HT1080 (cell line): ENCODE measurements around the gene C1orf141. TPM values are rescaled to one million over a fixed set of nuclear protein-coding genes. Genes with fewer than 3 reads are reported as not detected.
"Not testable (repeated sequence)": the region's sequence is repeated elsewhere in the genome, so short reads cannot be mapped to it uniquely, and the experiment has no call there.

Source experiments
- DNase-seq: peaks from one replicate; pipeline ENCODE4 v3.0.0-alpha.2; 2015; ENCODE audit warnings: low read depth
- total RNA-seq: library from RNA; depleted of rRNA; stranded (reverse); fragments of >200 nt; shearing (Covaris generic); gene quantifications from 2 replicates; pipeline ENCODE4 v1.2.3, GENCODE V29; 2014

C1orf141 gene
- total RNA-seq, 1 experiment from 2014 or later: not detected

DNA sequence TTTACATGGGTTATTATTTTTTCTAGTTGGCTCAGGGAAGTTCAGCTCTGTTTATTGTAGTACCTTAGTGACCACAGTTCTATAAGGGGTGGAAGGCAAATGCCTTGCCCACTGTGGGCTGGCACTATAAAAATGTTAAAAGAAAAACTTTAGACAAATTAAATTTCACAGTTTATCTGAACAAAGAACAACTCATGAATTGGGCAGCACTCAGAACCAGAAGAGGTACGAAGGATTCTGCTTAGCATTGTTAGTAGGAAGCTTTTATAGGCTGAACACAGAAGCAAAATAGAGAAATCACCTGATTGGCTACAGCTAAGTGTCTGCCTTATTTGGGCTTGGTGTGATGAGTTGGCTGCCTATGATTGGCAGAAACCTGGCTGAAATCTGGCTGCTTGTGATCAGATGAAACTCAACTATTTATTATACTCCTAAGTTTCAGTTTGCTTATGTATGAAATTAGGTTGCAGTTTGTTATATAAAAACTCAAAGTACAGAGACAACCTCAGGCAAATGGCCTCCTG, 45.0 kb downstream of the C1orf141 start:
- no peak for DNase-seq

DNA sequence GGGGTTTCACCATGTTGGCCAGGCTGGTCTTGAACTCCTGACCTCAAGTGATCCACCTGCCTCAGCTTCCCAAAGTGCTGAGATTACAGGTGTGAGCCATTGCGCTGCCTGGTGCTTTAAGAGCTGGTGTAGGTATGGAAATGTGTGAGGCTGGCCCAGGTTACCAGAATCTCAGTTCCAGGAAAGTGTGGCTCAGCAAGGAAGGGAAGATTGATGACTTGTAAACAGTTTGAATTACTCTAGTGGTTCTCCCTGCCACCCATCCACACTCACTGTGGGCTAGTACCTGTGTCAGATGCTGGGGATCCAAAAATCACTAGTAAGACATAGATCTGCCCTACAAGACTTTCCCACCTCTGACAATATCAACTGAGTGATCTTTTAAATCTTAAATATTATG, 46.3 kb downstream of the C1orf141 start:
- no peak for DNase-seq

DNA sequence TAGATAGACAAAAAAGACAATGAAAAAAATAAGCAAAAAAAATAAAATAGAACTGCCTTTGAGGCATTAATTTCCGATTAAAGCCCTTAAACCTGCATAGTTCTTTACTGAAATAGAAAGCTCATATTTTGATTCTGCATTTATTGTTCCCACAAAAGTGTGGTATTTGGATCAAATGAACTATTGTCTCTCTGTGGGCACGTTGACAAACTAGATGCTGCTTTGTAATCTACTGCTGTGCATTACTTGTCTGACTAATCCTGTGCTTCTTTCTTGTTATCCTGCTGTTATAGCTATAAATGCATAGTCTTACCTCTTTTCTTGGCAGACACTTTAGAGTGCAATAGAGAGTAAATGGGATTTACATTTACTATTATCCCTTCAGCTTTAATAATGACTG, 49.4 kb downstream of the C1orf141 start:
- DNase-seq: no peak

DNA sequence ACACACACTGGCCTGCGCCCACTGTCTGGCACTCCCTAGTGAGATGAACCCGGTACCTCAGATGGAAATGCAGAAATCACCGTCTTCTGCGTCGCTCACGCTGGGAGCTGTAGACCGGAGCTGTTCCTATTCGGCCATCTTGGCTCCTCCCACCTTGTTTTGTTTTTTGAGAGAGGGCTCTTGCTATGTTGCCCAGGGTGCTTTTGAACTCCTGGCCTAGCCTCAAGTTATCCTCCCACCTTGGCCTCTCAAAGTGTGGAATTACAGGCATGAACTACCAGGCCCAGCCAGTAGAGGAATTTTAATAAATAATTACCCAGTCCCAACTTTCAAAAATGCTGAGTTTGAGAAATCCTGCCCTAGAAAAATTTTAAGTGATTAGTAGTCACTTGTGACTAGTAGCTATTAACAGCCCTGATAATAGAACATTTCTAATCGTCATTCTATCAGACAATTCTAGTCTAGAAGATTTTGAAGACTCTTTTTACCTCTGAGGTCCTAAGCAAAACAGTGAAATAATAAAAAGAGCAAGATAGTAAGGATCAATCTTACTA, 49.9 kb downstream of the C1orf141 start:
- DNase-seq: no peak

DNA sequence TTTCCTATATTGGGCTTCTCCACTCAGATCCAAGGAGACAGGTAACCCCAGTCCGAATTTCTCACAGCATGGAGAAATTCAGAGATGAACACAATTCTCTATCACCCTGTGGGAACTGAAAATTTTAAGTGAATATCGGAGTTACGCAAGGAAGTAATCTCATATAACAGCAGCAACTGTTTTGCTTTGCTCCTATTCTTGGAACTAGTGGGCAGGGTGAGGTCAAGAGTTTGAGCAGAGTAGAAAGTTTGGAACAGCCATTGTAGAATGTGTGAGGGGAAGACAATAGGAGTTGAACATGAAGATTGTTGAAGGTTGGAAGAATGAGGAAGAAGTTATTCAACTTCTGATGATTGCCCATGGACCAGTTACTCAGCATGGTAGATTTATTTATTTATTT, 56.5 kb downstream of the C1orf141 start:
- no peak for DNase-seq

- no peak for DNase-seq
These were observed 57.2 kb downstream of the C1orf141 start for GRCh38 chr1:67077593-67077992.

- no peak for DNase-seq
These were observed 62.0 kb downstream of the C1orf141 start for GRCh38 chr1:67072749-67073148.

- not testable (repeated sequence) for DNase-seq
These were observed 67.1 kb downstream of the C1orf141 start for GRCh38 chr1:67067655-67068054.

GRCh38 chr1:67062412-67062811, 72.4 kb downstream of the C1orf141 start:
- no peak for DNase-seq

DNA sequence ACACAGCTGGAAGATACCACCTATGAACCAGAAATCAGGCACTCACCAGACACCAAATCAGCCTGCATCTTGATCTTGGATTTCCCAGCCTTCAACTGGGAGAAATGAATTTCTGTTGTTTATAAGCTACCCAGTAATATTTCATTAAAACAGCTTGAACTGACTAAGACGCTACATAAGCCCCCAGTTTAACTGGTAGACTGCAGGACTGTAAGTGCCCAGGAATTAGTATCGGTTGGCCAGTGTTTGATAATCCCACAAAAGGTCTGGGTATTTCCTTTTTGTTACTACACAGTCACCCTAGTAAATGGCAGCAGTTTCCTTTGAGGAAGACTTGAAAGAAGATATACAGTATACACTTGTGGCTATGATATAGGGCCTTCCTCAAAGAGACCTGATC, 73.5 kb downstream of the C1orf141 start:
- peak; percentile 3 for DNase-seq

GRCh38 chr1:67060811-67061218, 74.0 kb downstream of the C1orf141 start:
- DNase-seq: peak; percentile 97

GRCh38 chr1:67059346-67059745, 75.4 kb downstream of the C1orf141 start:
- DNase-seq: no peak

DNA sequence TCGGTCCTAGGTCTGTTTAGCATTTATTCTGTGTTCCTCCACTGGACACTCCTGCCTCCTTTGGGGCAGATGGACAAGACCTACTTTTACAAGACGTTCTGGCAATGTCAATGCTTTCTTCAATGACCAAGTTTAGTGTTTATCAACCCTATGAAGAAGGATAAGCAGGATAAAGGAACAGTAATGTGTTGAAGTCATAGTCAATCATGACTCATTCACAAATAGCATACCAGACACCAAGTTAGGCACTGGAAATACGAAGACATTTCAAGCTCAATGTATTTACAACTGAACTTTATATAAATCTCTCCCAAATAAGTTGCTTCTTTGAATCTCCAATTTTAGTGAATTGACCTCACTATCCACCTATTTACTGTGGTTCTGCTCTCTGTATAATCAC, 76.0 kb downstream of the C1orf141 start:
- DNase-seq: peak; percentile 30

GRCh38 chr1:67058242-67058641, 76.5 kb downstream of the C1orf141 start:
- DNase-seq: no peak

GRCh38 chr1:67053785-67054772, 80.7 kb downstream of the C1orf141 start, which contains the start of gene SLC35D1:
Gene SLC35D1, minus strand, starts transcription at chr1:67054148. Its CDS starts 135 bp downstream, at chr1:67054013.
- peak; percentile 47 for DNase-seq

DNA sequence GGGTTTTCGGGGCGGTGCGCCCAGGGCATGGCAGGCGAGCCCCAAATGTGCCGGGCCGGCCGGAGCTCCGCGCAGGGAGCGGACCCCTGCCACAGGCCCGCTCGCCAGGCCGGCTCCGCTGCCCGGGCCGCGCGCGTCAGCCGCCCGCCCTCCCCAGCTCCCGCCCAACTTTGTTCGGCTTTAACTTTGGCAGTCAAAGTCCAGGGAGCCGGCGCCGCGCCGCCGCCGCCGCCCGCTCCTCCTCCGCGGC, 81.3 kb downstream of the C1orf141 start:
- no peak for DNase-seq

DNA sequence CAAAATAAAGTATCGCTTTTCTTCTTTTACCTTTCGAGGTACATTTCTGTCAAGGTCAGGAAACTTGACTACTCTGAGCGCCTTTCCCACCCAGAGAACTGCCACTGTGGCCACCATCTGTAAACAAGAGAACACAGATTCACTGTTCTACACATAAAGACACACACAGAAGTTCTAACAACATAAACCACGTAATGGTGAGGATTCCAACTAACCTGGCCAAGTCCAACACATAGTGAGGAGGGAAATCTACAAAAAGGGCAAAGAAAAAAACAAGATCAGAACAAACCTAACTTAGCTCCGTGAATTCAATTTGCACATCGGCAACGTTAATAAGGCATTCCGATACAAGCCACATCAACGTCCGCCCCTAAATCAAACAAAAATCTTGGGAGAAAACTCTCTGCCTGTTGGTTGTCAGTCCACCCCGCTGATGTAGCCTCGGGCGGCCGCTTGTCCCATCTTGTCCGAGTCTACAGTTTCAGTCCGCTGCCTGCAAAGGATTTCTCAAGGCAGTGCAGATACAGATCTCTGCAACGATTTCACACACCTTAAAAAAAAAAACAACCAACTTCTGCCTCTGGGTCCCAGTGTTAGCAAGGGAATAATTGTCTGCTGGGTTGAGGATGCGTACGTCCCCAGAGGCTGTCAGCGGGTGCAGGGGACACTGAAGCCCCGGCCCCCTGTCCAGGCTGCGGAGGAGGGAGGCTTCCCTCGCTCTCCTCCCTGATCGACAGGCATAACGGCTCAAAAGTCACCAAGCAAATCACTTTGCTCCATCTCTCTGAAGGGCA, 81.8 kb downstream of the C1orf141 start:
- DNase-seq: peak; percentile 48

DNA sequence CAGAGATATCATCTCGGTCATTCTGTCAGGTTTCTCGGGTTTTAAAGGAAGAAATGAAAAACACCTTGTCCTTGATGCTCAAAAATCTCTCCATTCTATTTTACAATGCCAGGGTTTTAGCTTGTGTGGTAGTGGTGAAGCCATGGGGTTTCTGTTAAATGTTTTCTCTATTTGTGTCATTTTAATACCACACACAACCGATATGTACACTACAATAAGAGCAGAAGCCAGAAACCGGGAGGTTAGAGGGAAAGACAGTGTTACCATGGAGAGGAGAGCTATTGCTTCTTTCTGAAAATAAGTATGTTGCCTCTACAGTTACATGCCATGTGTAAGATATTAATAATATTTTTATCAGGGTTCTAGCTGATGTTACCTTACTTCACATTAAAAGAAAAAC, 83.6 kb downstream of the C1orf141 start:
- no peak for DNase-seq

- no peak for DNase-seq
These were observed 90.0 kb downstream of the C1orf141 start for GRCh38 chr1:67044631-67045270.

- no peak for DNase-seq
These were observed 91.4 kb downstream of the C1orf141 start for GRCh38 chr1:67043366-67043765.
